ENCODE data around the gene CLRN2.
"Not testable (repeated sequence)": the region's sequence is repeated elsewhere in the genome, so short reads cannot be mapped to it uniquely, and the experiment has no call there.

CLRN2 gene

DNA sequence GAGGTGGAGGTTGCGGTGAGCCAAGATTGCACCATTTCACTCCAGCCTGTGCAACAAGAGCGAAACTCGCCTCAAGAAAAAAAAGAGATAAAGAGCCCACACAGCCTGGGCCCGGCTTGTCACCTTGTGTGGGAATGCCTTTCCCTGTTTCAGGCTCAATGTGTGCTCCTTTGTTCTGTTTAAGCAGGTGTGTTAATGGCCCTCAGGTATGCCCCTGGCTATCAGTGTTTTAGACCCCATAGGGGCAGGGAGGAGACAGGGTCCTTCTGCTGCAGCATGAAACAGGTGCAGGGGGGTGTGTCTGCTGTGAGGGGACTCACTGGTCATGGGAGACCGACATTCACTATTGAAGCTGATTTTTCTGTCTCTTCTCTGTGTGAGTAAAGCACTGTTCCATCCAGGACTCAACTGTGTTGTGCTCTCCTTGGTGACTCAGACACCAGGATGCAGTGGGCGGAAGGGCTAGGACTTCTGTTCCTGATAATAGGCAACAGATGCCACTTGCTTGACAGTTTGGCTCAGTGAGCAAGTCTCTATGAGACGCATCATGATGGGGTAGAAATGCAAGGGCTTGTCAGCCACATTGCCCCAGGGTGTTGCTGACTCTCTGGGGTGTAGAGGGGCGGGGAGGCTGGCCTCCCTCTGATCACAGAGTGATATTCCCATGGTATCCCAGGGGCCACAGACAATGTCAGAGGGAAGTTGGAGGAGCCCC lies 46.4 kb downstream of the CLRN2 start:
- CTCF ChIA-PET, result interaction anchor here (4.3 kb wide), 1 partner anchor 12 kb away, joined by 14 read pairs; no protein-coding TSS in a partner anchor
- POLR2A ChIA-PET, result no interaction called here
- TF ChIP-seq, protein P1, sequence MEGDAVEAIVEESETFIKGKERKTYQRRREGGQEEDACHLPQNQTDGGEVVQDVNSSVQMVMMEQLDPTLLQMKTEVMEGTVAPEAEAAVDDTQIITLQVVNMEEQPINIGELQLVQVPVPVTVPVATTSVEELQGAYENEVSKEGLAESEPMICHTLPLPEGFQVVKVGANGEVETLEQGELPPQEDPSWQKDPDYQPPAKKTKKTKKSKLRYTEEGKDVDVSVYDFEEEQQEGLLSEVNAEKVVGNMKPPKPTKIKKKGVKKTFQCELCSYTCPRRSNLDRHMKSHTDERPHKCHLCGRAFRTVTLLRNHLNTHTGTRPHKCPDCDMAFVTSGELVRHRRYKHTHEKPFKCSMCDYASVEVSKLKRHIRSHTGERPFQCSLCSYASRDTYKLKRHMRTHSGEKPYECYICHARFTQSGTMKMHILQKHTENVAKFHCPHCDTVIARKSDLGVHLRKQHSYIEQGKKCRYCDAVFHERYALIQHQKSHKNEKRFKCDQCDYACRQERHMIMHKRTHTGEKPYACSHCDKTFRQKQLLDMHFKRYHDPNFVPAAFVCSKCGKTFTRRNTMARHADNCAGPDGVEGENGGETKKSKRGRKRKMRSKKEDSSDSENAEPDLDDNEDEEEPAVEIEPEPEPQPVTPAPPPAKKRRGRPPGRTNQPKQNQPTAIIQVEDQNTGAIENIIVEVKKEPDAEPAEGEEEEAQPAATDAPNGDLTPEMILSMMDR (IDR thresholded peaks at IDR 0.05; ENCODE audit: insufficient read depth, low read length, missing control alignments), result no peak
- no peak for DNase-seq (ENCODE audit: low read depth, low spot score)
- H3K4me3 ChIP-seq (ENCODE audit: low read depth, low read length), result no peak overlapping the region

DNA sequence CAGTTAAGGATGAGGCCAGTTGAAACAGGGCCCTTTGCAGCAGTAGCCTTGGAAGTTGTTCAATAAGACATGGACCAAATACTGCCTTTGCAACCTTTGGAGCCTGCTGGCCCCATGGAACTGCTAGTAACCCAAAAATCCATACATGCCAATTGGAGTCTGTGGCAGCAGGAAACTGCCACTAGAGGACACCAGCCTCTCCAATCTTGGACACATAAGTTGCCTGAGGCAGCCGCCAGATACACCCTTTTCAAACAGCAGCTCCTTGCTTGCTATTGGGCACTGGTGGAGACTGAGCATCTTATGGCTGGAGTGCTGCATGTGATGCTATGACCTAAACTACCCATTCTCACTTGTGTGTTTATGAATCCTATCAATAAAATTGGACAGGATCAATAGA lies 47.2 kb downstream of the CLRN2 start:
- no peak overlapping the region for H3K4me3 ChIP-seq (ENCODE audit: low read depth, low read length)
- no peak for DNase-seq (ENCODE audit: low read depth, low spot score)
- POLR2A ChIA-PET, result no interaction called here
- CTCF ChIA-PET, result interaction anchor here (1.3 to 4.3 kb wide), 3 partner anchors 9 to 16 kb away, joined by 3 to 14 read pairs (median 3); no protein-coding TSS in a partner anchor
- TF ChIP-seq, protein P1 (IDR thresholded peaks at IDR 0.05; ENCODE audit: insufficient read depth, low read length, missing control alignments), result no peak

DNA sequence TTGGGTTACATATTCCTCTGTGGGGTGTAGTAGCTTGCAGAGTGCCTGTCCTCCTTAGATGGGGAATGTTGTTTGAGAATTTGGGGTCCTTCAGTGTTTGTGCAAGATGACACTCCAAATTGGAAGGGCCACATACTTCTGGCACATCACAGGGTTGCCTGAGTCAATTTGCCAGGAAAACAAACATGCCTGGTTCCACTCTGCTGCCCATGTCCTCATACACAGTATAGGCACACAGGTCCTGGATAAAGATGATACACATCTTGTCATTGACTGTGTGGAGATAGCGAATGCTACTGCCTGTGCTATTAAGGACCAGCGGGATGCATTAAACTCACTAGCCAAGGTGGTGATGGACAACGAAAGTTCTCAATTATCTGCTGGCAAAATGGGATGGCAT lies 50.9 kb downstream of the CLRN2 start:
- no peak overlapping the region for H3K4me3 ChIP-seq (ENCODE audit: low read depth, low read length)
- POLR2A ChIA-PET, result no interaction called here
- TF ChIP-seq, protein P1 (IDR thresholded peaks at IDR 0.05; ENCODE audit: insufficient read depth, low read length, missing control alignments), result no peak
- CTCF ChIA-PET, result interaction anchor here (1.0 kb wide), 1 partner anchor 19 kb away, joined by 3 read pairs; no protein-coding TSS in a partner anchor
- DNase-seq (ENCODE audit: low read depth, low spot score), result no peak

DNA sequence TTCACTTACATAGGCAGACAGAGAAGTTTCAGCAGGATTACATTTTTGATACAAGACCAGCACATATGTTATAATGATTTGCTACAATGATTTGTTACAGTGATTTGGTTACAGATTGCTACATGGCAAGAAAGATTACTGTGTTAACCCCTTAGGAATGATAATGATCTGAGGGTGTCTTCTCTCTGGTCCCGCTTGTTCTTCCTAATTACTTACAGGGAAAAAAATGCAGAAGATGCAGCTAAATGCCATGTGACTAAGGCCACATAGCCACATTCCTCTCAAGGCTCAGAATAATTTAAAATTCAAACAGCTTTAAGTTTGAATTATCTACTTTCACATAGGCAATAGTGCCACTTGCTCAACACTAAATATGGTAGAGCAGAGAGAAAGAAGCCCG lies 52.3 kb downstream of the CLRN2 start:
- no peak for DNase-seq (ENCODE audit: low read depth, low spot score)
- CTCF ChIA-PET, result interaction anchor here (0.7 to 1.3 kb wide), 7 partner anchors 9 to 241 kb away, joined by 3 to 5 read pairs (median 3); partner anchors contain the start of gene QDPR
- TF ChIP-seq, protein P1 (IDR thresholded peaks at IDR 0.05; ENCODE audit: insufficient read depth, low read length, missing control alignments), result no peak
- POLR2A ChIA-PET, result interaction anchor here (1.0 kb wide), 1 partner anchor 10 kb away, joined by 3 read pairs; the partner anchor contains the start of gene LAP3
- no peak overlapping the region for H3K4me3 ChIP-seq (ENCODE audit: low read depth, low read length)

DNA sequence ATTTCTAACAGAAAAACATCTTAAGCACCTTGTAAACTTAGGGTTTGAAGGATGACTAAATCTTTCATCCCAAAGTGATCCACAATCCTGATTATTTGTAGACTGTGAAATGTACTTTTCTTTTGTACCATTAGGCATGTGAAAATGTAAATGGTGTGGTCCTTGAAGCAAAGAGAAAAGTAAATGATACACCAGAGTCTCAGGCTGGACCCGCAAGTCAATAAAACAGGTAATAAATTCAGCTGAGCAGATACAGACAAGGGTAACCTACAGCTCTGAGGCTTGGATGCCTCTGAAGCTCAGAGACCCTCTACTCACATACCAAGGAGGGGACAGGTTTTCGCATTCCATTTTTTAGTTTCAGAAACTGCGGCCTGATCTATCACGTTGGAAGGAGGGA lies 59.2 kb downstream of the CLRN2 start:
- TF ChIP-seq, protein P1 (IDR thresholded peaks at IDR 0.05; ENCODE audit: insufficient read depth, low read length, missing control alignments), result no peak
- POLR2A ChIA-PET, result no interaction called here
- DNase-seq (ENCODE audit: low read depth, low spot score), result no peak
- CTCF ChIA-PET, result no interaction called here
- H3K4me3 ChIP-seq (ENCODE audit: low read depth, low read length), result no peak overlapping the region

DNA sequence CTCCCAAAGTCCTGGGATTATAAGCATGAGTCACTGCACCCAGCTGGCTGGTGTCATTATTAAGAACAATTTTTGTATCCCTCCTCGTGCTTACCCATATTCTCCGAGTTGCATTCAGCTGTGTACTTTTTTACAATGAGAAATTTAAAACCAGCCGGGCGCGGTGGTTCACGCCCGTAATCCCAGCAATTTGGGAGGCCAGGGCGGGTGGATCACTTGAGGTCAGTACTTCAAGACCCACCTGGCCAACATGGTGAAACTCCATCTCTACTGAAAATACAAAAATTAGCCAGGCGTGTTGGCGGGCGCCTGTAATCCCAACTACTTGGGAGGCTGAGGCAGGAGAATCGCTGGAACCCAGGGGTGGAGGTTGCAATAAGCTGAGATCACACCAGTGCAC lies 60.2 kb downstream of the CLRN2 start:
- POLR2A ChIA-PET; H3K4me3 ChIP-seq (ENCODE audit: low read depth, low read length); DNase-seq (ENCODE audit: low read depth, low spot score): not testable (repeated sequence)
- CTCF ChIA-PET, result interaction anchor here (0.5 to 2.0 kb wide), 2 partner anchors 18 to 26 kb away, joined by 4 to 10 read pairs; no protein-coding TSS in a partner anchor
